Measurements from ENCODE around the gene RDX. TPM values are rescaled to one million over a fixed set of nuclear protein-coding genes. Genes with fewer than 3 reads are reported as not detected.

RDX gene
- total RNA-seq, 1 experiment from 2014 or later = 131 TPM

GRCh38 chr11:110339456-110340250 lies 43.2 kb upstream of the RDX start:
- DNase-seq (ENCODE audit: low read depth, low spot score) = no peak
- H4K20me1 ChIP-seq (ENCODE audit: insufficient read depth) = no peaks in the 10 kb centered on the region
- ChIA-PET POLR2A (interaction anchor here (0.9 kb wide), 1 partner anchor 10 kb away, joined by 4 read pairs; no protein-coding TSS in a partner anchor), RAD21 (ENCODE audit: low non-redundant PET in 1 of 2, low total read pairs in 2 of 2, uncharacterized antibody in 2 of 2, unreplicated experiment in 2 of 2) (no interaction called here), CTCF (no interaction called here)
- no peak overlapping the region for H2AFZ ChIP-seq (ENCODE audit: low read depth, low read length, poor library complexity, severe bottlenecking)
- H3K9me2 ChIP-seq (ENCODE audit: insufficient read depth) = no peaks in the 10 kb centered on the region
- no peak overlapping the region for H3K9ac ChIP-seq (ENCODE audit: low read length)
- H3K9me3 ChIP-seq (ENCODE audit: control insufficient read depth in 1 of 2, insufficient read depth in 1 of 2, low read depth in 1 of 2, low read length in 2 of 2) = no peaks in the 10 kb centered on the region
- no peaks in the 10 kb centered on the region for H3K27me3 ChIP-seq (ENCODE audit: insufficient read depth, low read length)
- peaks cover 16 to 30% of the 10 kb centered on the region in 2 experiments for H3K4me1 ChIP-seq (ENCODE audit: control insufficient read depth in 1 of 2, insufficient read depth in 2 of 2, low read length in 2 of 2)
- no peak overlapping the region for H3K4me3 ChIP-seq (replicated peaks in 1 of 2; ENCODE audit: low read depth in 1 of 2, low read length in 2 of 2)
- intact Hi-C loops (cut with micrococcal nuclease) = no loop called here
- H3K36me3 ChIP-seq (ENCODE audit: control insufficient read depth in 1 of 2, insufficient read depth in 2 of 2, low read length in 2 of 2) = 0 out of 4 replicates have a peak, but pooled peaks cover 0 to 2% of the 10 kb centered on the region in 2 experiments
- TF ChIP-seq RAD21 (IDR thresholded peaks at IDR 0.05; ENCODE audit: low read depth) (no peak), ELF1 (IDR thresholded peaks at IDR 0.05; ENCODE audit: borderline replicate concordance, low read depth) (no peak), REST (IDR thresholded peaks at IDR 0.05; ENCODE audit: low read depth) (no peak), EZH2phosphoT487 (IDR thresholded peaks at IDR 0.05; ENCODE audit: borderline replicate concordance) (no peak), CEBPB (IDR thresholded peaks at IDR 0.05; ENCODE audit: low read depth) (no peak), CTCF (IDR thresholded peaks at IDR 0.05 in 2 of 3, conservative IDR thresholded peaks at IDR 0.05 in 1 of 3; ENCODE audit: borderline replicate concordance in 1 of 3, insufficient read depth in 1 of 3, low read depth in 2 of 3, low read length in 2 of 3) (no peak), MAX (IDR thresholded peaks at IDR 0.05) (no peak), SIN3A (IDR thresholded peaks at IDR 0.05; ENCODE audit: low read depth) (no peak), POLR2AphosphoS5 (IDR thresholded peaks at IDR 0.05; ENCODE audit: low read depth, low read length) (no peak), FOSL1 (IDR thresholded peaks at IDR 0.05; ENCODE audit: low read depth) (no peak), EZH2 (IDR thresholded peaks at IDR 0.05) (no peak), TCF7L2 (IDR thresholded peaks at IDR 0.05; ENCODE audit: borderline replicate concordance, extremely low read depth, insufficient read depth, insufficient read length) (no peak), ZFX (IDR thresholded peaks at IDR 0.05) (no peak), POLR2A (IDR thresholded peaks at IDR 0.05; ENCODE audit: borderline replicate concordance, extremely low read depth, insufficient read depth, insufficient read length) (no peak), YY1 (IDR thresholded peaks at IDR 0.05; ENCODE audit: extremely low read depth, insufficient replicate concordance, low read depth, low read length) (no peak), ATF3 (IDR thresholded peaks at IDR 0.05) (no peak), ZNF274 (IDR thresholded peaks at IDR 0.05; ENCODE audit: low read depth, low read length) (no peak), EGR1 (IDR thresholded peaks at IDR 0.05; ENCODE audit: low read depth) (no peak), SP1 (IDR thresholded peaks at IDR 0.05; ENCODE audit: low read depth) (no peak), SRF (IDR thresholded peaks at IDR 0.05; ENCODE audit: low read depth) (no peak)
- no TSS peak for BruUV-seq (replicated peaks)
- no peaks in the 10 kb centered on the region for H3K79me2 ChIP-seq (ENCODE audit: insufficient read depth, low read length)
- no peak overlapping the region for H3K4me2 ChIP-seq (ENCODE audit: low read length)
- no peak overlapping the region for H3K27ac ChIP-seq (ENCODE audit: low read depth, low read length)
- ATAC-seq = no peak
